Hepatocyte (in vitro differentiated cells): ENCODE measurements around the gene SKP1.

Experiments
- EZH2 ChIP-seq: fragments of 200-600 bp; sonication (generic); IDR thresholded peaks from 2 replicates; pipeline ENCODE4 v1.6.1; 2016; ENCODE audit warnings: antibody characterized with exemption, mild to moderate bottlenecking, borderline replicate concordance
- EZH2phosphoT487 ChIP-seq: fragments of 200-600 bp; sonication (generic); IDR thresholded peaks from one replicate; pipeline ENCODE4 v1.6.1; 2018; ENCODE audit warnings: antibody characterized with exemption, mild to moderate bottlenecking, low read depth, moderate library complexity; ENCODE audit not compliant: unreplicated experiment, severe bottlenecking
- TF ChIP-seq, protein P1 (sequence below): fragments of 200-600 bp; sonication (generic); IDR thresholded peaks from 2 replicates; pipeline ENCODE4 v1.5.1; 2016; ENCODE audit warnings: antibody characterized with exemption, mild to moderate bottlenecking; ENCODE audit not compliant: poor library complexity

GRCh38 chr5:134128648-134128995 is 48.1 kb downstream of the SKP1 start:
- TF ChIP-seq, protein P1, sequence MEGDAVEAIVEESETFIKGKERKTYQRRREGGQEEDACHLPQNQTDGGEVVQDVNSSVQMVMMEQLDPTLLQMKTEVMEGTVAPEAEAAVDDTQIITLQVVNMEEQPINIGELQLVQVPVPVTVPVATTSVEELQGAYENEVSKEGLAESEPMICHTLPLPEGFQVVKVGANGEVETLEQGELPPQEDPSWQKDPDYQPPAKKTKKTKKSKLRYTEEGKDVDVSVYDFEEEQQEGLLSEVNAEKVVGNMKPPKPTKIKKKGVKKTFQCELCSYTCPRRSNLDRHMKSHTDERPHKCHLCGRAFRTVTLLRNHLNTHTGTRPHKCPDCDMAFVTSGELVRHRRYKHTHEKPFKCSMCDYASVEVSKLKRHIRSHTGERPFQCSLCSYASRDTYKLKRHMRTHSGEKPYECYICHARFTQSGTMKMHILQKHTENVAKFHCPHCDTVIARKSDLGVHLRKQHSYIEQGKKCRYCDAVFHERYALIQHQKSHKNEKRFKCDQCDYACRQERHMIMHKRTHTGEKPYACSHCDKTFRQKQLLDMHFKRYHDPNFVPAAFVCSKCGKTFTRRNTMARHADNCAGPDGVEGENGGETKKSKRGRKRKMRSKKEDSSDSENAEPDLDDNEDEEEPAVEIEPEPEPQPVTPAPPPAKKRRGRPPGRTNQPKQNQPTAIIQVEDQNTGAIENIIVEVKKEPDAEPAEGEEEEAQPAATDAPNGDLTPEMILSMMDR = no peak
- no peak for TF ChIP-seq EZH2
- TF ChIP-seq EZH2phosphoT487 = no peak
